Esophagus muscularis mucosa (tissue), 3 donors: ENCODE results near the gene PITPNM1.

ENCODE experiments used
- CTCF ChIP-seq, 3 experiments: fragments of 200-600 bp in 2 of 3; fragments of 450-650 bp in 1 of 3; sonication (generic) in 2 of 3; IDR thresholded peaks; one replicate each; pipeline ENCODE4 v1.5.1; 2017 to 2019; ENCODE audit warnings: antibody characterized with exemption in 3 of 3, mild to moderate bottlenecking in 2 of 3, moderate library complexity in 1 of 3
- EP300 ChIP-seq: sonication (generic); formaldehyde crosslinking; IDR thresholded peaks from one replicate; pipeline ENCODE4 v1.6.1; 2017; ENCODE audit warnings: antibody characterized with exemption

GRCh38 chr11:67551127-67551526 is 46.0 kb upstream of the PITPNM1 start:
- TF ChIP-seq CTCF (IDR thresholded peaks at IDR 0.05): no peak
- no peak for TF ChIP-seq EP300
